HG03520 (cell line): ENCODE data around the gene MCRIP2.

Experiments
- ATAC-seq: cut with Tn5 transposase; IDR thresholded peaks from one replicate; pipeline ENCODE4 v1.9.1; 2021; ENCODE audit warnings: mild to moderate bottlenecking, moderate library complexity; ENCODE audit not compliant: unreplicated experiment

Gene MCRIP2

DNA sequence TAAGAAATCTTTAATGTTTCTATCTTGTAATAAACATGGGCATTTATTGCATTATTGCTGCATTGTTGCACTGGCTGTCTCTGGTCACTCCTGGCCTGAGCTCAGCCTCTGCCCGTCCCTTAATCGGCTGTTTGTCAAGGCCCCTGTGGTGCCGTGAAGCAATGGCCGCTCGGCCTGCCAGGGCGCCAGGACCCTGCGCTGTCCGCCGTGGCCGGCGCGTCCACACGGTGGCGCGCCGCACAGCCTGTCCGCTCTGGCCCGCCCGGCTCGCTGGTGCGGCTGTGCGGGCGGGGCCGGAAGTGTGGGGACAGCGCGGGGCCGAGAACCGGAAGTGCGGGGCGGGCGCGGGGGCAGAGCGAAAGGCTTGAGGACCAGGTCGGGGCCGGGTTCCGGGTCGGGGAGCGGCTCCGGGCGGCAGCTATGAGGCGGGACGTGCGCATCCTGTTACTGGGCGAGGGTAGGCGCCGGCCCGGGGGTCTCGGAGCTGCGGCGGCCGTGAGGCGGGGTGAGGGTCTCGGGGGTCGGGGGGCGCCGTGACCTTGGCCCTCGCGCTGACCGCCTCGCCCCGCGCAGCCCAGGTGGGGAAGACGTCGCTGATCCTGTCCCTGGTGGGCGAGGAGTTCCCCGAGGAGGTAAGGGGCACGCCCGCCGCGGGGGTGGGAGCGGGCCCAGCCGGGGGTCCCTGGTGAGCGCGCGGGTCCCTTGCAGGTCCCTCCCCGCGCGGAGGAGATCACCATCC, 26.3 kb downstream of the MCRIP2 start, which contains the start of gene RHOT2:
TSS of gene RHOT2 (plus strand) at position 353 of the 739 bp plus-strand sequence. CDS start at position 421, 68 bp downstream.
- ATAC-seq: peak; percentile 82

DNA sequence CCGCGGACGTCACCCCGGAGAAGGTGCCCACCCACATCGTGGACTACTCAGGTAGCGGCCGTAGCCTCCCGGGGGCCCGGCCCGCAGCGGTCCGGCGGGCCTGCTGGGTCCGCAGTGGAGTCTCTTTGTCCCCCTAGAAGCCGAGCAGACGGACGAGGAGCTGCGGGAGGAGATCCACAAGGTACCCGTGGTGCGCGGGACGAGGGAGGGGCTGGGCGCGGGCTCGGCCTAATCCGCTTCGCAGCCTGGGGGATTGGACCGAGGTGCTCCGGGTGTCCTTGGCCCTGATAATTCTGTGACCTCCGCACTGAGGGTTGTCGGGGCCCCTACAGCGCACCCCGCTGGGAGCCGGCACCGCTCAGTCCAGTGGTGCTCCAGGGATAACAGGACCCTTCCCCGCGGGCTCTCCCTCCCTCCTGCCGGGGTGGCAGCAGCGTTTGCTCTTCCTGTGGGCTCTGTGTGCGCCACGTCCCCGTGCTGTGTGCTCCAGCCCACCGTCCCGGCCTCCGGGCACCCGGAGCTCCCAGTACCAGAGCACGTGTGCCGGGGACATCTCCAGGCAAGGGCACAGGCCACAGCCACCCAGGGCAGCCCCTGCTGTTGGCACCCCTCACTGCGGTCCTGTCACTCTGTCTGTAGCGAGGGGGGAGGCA, 27.0 kb downstream of the MCRIP2 start:
- ATAC-seq: no peak

DNA sequence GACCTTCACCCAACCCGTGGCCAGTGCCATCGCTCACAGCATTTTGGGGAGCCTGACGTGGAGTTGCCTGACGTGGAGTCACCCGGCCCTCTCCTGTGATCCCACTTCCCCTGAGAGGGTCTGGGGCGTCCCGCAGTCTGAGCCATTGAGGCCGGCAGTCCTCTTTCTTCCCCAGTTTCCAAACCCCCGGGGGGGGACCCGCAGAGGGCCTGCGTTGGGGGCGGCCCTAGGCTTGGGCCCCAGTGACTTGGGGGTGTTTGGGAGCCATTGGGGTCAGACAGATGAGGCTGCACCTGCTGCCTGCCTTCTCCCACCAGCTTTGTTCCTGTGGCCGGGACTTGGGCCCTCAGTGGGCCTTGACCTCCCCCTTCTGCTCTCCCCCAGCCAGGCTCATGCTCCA, 28.0 kb downstream of the MCRIP2 start:
- no peak for ATAC-seq

DNA sequence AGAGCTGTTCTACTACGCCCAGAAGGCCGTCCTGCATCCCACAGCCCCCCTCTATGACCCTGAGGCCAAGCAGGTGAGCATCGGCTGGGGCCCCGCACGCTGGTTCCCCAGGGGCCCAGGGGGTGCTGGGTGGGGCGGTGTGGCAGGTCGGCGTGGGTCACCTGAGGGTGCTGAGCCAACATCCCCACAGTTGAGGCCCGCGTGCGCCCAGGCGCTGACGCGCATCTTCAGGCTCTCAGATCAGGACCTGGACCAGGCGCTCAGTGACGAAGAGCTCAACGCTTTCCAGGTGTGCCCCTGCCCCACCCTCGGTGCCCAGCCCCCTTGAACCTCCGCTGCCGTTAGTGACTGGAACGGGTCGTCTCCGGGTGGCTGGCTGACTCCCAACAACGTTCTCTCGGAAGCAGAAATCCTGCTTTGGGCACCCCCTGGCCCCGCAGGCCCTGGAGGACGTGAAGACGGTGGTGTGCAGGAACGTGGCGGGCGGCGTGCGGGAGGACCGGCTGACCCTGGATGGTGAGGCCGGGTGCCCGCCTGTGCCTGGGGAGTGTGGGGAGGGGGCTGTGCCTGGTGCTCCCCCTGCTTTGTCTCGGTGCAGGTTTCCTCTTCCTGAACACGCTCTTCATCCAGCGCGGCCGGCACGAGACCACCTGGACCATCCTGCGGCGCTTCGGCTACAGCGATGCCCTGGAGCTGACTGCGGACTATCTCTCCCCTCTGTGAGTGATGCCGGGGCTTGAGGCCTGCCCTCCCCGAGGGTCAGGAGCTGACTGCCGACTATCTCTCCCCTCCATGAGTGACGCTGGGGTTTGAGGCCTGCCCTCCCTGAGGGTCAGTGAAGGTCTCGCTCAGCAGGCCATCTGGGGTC, 29.1 kb downstream of the MCRIP2 start:
- no peak for ATAC-seq

DNA sequence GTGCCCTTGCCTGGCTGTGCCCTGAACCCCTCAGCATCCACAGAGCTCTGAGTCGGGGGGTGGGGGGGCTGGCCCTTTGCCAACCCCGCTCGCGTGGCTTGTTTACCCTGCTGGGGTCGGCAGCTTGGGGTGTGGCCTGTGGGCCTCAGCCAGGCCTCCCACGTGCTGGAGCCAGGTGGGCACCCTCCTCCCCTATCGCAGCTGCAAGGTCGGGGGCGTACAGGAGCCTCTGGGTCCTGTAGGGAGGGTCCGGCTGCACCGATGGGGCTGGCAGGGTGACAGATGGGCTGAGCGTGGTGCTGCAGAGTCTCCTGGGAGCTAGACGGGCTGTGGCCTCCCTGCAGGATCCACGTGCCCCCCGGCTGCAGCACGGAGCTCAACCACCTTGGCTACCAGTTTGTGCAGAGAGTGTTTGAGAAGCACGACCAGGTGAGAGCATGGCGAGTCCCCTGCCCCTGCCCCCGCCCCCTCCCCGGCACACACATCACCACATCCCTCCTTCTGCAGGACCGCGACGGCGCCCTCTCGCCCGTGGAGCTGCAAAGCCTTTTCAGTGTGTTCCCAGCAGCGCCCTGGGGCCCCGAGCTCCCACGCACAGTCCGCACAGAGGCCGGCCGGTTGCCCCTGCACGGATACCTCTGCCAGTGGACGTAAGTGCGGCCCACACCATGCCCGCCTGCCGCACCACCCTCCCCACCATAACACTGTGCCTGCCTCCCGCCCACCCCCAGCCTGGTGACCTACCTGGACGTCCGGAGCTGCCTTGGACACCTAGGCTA, 29.9 kb downstream of the MCRIP2 start:
- ATAC-seq: no peak

DNA sequence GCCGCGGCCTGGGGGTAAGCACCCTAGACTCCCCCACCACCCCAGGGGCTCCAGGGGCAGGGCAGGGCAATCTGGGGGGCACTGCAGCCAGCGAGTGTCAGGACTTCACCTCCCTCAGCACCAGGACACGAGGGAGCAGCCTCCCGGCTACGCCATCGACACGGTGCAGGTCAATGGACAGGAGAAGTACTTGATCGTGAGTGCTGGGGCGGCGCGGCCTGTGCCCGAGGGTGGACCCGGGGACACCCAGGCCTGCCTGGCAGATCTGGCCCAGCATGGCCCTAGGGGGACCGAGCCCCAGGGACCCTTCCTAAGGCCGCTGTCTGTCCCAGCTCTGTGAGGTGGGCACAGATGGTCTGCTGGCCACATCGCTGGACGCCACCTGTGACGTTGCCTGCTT, 30.7 kb downstream of the MCRIP2 start:
- ATAC-seq: no peak

DNA sequence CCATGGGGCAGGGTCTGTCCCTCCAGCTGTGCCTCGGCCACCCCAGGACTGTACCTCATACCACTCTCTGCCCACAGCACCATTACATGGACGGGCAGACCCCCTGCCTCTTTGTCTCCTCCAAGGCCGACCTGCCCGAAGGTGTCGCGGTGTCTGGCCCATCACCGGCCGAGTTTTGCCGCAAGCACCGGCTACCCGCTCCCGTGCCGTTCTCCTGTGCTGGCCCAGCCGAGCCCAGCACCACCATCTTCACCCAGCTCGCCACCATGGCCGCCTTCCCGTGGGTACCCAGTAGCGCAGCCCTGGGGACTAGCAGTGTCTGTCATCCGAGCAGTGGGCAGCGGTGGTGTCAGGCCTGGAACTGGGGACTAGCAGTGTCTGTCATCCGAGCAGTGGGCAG, 31.2 kb downstream of the MCRIP2 start:
- no peak for ATAC-seq

DNA sequence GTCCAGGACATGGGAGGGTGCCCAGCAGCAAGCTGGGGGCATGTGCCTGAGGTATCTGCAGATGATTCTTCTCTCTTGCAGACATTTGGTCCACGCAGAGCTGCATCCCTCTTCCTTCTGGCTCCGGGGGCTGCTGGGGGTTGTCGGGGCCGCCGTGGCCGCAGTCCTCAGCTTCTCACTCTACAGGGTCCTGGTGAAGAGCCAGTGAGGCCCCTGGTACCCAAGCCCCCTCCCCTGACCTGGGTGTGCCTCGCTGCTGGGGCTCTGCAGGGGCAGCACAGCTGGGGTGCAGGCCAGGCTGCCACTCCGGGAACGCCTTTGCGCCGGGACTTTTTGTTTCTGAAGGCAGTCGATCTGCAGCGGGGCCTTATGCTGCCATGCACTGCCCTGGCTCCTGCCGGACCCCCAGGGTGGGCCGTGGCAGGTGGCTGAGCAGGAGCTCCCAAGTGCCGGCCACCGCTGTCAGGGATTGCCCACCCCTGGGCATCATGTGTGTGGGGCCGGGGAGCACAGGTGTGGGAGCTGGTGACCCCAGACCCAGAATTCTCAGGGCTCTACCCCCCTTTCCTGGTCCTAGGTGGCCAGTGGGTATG, 31.9 kb downstream of the MCRIP2 start:
- ATAC-seq: no peak

DNA sequence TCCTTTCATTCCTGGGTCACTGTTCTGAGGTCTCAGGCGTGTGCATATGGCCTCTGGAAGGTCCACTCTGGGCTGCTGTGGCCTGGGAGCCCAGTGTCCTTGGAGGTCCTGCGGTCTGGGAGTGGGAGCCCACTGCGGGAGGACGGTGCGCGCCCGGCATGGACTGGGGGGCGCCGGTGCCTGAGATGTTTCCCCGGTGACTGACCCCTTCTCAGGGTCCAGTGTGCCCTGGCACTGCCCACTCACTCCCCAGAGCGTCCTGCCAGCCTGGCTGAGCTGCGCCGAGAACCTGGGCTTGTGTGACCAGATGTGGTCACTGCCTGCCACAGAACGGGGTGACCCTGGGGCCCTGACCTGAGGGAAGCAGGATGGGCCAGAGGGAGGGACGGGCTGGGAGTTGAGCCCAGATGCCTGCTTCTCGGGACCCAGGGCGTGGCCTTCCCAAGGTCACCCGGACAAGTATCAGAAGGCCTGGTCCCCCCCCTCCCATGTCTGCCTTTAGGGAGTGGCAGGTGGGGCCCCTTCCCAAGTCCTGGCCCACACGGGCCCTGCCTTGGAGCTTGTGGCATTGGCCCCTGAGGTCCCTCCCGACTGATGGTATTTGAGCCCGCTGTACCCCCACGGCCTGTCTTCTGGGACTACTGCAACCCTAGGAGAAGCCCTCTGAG, 32.7 kb downstream of the MCRIP2 start:
- ATAC-seq: no peak

DNA sequence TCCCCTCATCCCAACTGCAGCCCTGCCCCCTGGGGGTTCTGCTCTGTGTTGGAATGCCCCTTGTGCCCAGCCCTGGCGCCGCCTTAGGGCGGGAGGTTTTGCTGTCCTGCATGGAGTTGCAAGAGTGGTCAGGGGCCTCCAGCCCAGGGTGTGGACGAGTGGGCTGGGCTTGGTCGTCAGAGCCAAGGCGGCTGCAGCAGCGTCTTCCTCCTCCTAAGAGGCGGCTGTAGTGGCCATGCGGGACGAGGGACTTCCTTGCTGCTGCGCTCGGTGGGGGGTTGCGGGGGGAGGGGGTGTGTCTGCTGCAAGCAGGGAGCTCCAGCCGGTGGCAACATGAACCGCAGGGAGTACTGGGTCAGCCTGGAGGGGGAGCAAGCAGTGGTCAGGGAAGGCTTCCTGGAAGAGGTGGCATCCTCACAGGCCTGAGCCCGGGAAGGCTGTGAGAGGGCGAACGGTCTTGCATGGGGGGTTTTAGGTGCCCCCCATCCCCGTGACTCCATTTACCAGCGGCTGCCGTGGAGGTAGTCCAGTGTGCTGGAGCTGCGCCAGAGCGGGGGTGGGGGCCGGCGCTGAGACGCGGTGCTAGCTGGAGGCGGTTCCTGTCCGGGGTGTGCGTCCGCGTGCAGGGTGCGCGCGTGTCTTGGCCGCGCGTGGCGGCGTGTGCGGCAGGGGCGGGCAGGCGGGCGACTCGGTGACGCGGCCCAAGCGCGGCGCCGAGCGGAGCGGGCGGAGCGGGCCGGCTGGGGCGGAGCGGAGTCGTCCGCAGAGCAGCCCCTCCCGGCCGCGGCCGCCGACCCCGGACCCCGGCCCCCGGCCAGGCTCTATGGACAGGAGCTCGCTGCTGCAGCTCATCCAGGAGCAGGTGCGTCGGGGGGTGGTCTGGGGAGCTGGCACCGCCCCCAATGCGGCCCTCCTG, 33.6 kb downstream of the MCRIP2 start, which contains the start of gene RHBDL1:
TSS of gene RHBDL1 (plus strand) at position 704 of the 916 bp plus-strand sequence. CDS start at position 824, 120 bp downstream.
- ATAC-seq: no peak

DNA sequence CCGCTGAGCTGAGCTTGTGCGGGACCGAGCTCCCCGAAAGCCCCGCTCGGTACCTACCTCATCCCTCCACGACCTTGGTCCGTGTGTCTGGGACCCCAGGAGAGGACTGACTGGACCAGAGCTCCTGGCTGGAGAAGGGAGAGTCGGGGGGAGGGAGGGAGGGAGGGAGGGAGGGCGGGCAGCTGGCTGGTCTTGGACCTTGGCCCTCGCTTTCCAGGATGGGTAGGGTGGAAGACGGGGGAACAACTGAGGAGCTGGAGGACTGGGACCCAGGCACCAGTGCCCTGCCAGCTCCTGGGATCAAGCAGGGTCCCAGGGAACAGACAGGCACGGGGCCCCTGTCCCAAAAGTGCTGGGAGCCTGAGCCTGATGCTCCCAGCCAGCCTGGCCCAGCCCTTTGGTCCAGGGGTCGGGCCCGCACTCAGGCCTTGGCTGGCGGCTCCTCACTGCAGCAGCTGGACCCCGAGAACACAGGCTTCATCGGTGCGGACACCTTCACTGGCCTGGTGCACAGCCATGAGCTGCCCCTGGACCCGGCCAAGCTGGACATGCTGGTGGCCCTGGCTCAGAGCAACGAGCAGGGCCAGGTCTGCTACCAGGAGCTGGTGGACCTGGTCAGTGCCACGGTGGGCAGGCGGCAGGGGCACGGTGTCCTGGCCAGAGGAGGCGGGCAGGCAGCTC, 34.4 kb downstream of the MCRIP2 start:
- no peak for ATAC-seq

DNA sequence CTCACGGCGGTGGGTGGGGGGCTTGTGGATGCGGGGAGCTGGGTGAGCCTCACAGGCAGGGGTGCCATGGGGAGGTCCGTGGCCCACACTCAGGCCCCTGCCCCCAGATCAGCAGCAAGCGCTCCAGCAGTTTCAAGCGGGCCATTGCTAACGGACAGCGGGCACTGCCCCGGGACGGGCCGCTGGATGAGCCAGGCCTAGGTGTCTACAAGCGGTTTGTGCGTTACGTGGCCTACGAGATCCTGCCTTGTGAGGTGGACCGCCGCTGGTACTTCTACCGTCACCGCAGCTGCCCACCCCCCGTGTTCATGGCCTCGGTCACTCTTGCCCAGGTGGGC, 34.9 kb downstream of the MCRIP2 start:
- no peak for ATAC-seq

DNA sequence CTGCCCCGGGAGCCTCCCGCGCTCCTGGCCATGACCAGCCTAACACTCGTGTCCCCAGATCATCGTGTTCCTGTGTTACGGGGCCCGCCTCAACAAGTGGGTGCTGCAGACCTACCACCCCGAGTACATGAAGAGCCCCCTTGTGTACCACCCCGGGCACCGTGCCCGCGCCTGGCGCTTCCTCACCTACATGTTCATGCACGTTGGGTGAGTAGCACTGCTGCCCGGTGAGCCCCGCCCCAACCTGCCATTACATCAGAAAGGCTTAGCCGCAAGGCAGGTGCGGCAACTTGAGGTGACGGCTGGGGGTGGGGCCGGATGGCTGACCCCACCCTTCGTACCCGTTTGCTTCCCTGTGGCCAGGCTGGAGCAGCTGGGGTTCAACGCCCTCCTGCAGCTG, 35.3 kb downstream of the MCRIP2 start:
- no peak for ATAC-seq

DNA sequence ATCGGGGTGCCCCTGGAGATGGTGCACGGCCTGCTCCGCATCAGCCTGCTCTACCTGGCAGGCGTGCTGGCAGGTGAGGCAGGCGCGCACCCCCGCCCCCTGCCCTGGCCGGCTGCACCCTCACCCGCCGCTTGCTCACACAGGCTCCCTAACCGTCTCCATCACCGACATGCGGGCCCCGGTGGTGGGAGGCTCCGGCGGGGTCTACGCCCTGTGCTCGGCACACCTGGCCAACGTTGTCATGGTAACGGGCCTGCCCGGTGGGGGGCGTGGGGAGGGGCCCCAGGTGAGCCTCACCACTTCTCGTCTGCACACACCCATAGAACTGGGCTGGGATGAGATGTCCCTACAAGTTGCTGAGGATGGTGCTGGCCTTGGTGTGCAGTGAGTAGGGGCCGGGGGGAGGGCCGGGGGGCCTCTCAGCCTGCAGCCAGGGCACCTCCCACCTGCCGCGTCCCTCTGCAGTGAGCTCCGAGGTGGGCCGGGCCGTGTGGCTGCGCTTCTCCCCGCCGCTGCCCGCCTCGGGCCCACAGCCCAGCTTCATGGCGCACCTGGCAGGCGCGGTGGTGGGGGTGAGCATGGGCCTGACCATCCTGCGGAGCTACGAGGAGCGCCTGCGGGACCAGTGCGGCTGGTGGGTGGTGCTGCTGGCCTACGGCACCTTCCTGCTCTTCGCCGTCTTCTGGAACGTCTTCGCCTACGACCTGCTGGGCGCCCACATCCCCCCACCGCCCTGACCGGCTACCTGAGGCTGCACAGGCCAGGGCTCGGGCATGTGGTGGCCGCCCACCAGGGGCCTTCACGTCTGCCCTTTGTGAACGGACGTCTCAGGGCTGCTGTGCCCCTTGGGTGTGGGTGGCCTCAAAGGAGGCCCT, 35.9 kb downstream of the MCRIP2 start:
- ATAC-seq: no peak

DNA sequence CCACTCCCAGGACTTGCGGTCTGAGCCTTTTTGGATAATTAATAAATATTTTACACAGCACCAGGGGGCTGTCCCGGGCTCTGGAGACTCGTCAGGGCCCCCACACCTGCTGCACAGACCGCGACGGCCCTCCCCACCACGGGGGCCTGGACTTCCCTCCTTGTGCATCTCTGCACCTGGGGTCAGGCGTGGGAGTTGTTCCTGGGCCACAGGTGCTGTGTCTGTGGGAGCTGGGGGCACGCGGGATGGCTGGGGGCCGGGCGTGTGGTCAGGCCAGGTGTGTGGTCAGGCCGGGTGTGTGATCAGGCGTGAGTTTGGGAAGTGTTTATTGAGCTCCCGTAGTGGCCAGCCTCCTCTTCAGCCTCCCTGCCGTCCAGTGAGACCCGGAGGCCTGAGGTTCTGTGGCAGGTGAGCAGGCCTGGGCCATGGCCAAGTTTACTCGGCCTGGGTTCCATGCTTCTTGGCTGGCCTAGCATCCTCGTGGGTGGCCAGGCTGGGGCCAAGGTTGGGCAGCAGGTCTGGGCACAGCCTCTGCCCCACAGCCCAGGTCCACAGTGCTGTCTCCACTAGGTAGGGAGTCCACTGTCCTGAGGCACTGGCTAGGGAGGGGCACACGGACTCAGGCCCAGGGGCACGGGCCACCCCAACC, 36.7 kb downstream of the MCRIP2 start:
- no peak for ATAC-seq

DNA sequence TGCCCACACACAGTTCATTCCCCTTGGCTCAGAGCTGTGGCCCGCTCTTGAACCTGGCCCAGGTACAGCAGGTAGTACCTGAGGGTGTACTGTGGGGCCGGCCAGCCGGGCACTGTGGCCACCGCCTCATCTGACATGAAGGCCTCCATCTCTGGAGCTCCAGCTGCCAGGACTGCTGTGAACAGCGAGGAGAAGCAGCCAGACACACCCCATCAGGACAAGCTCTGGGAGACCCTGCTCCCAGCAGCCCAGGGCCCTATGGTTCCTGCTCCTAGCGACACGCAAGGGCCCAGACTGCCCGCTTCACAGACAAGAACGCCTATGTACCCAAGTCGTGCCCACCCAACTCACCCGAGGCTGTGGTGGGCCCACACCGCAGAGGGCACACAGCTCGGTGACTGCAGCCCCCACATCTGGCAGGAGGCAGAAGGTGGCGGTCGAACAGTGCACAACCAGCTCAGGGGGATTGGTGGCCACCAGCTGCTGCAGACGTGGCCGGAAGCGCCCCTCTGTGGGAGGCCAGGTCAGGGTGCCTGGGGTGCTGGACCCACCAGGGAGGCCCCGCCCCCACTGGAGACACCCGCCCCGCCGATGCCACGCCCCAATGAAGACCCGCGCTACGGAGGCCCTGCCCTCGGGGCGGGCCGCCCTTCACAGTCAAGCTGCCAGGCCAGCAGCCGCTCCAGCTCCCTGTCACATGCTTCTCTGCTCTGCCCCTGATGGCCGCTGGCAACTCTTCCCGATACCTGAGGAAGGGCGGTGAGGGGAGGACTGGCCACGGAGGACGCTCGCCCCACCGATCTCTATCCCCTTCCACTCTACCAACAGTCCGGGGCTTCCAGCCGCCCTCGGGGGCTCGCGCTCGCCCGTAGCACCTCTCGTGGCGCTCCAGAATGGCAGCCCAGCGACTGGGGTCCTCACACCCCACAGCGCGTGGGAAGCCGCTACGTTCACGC, 37.5 kb downstream of the MCRIP2 start:
- no peak for ATAC-seq
